Hepatocyte (in vitro differentiated cells): ENCODE data around the gene CASP6. TPM values are rescaled to one million over a fixed set of nuclear protein-coding genes. Genes with fewer than 3 reads are reported as not detected.

ENCODE experiments used
- DNase-seq: peaks from one replicate; pipeline ENCODE4 v3.0.0-alpha.2; 2016; ENCODE audit warnings: low spot score
- H2AFZ ChIP-seq: fragments of 200-600 bp; sonication (generic); 2 replicates; pipeline ENCODE4 v1.6.0; 2016; ENCODE audit warnings: antibody characterized with exemption, mild to moderate bottlenecking
- H3K27ac ChIP-seq: fragments of 200-600 bp; sonication (generic); 2 replicates; pipeline ENCODE4 v1.5.1; 2016; ENCODE audit warnings: mild to moderate bottlenecking
- H3K27me3 ChIP-seq: fragments of 200-600 bp; sonication (generic); 2 replicates; pipeline ENCODE4 v1.6.1; 2016
- H3K36me3 ChIP-seq: fragments of 200-600 bp; sonication (generic); replicated peaks from 2 replicates; pipeline ENCODE4 v1.5.1; 2016; ENCODE audit warnings: low read depth; ENCODE audit not compliant: insufficient read depth
- H3K4me1 ChIP-seq: fragments of 200-600 bp; sonication (generic); 2 replicates; pipeline ENCODE4 v1.5.1; 2016; ENCODE audit warnings: mild to moderate bottlenecking, moderate library complexity; ENCODE audit not compliant: insufficient read depth
- H3K4me2 ChIP-seq: fragments of 200-600 bp; sonication (generic); 2 replicates; pipeline ENCODE4 v1.6.0; 2016
- H3K4me3 ChIP-seq: fragments of 200-600 bp; sonication (generic); 2 replicates; pipeline ENCODE4 v1.5.1; 2016; ENCODE audit warnings: mild to moderate bottlenecking
- H3K79me2 ChIP-seq: fragments of 200-600 bp; sonication (generic); 2 replicates; pipeline ENCODE4 v1.6.0; 2017; ENCODE audit warnings: mild to moderate bottlenecking
- H3K9me2 ChIP-seq: fragments of 200-600 bp; sonication (generic); replicated peaks from 2 replicates; pipeline ENCODE4 v1.6.0; 2017; ENCODE audit warnings: mild to moderate bottlenecking; ENCODE audit not compliant: insufficient read depth
- H3K9me3 ChIP-seq: fragments of 200-600 bp; sonication (generic); 2 replicates; pipeline ENCODE4 v1.5.1; 2016; ENCODE audit warnings: low read depth, mild to moderate bottlenecking
- H4K20me1 ChIP-seq: fragments of 200-600 bp; sonication (generic); 2 replicates; pipeline ENCODE4 v1.6.0; 2016; ENCODE audit warnings: mild to moderate bottlenecking; ENCODE audit not compliant: insufficient read depth, poor library complexity, severe bottlenecking
- CTCF ChIP-seq: fragments of 200-600 bp; sonication (generic); IDR thresholded peaks from 2 replicates; pipeline ENCODE4 v1.5.1; 2016; ENCODE audit warnings: antibody characterized with exemption, mild to moderate bottlenecking; ENCODE audit not compliant: poor library complexity
- EZH2 ChIP-seq: fragments of 200-600 bp; sonication (generic); IDR thresholded peaks from 2 replicates; pipeline ENCODE4 v1.6.1; 2016; ENCODE audit warnings: antibody characterized with exemption, mild to moderate bottlenecking, borderline replicate concordance
- EZH2phosphoT487 ChIP-seq: fragments of 200-600 bp; sonication (generic); IDR thresholded peaks from one replicate; pipeline ENCODE4 v1.6.1; 2018; ENCODE audit warnings: antibody characterized with exemption, mild to moderate bottlenecking, low read depth, moderate library complexity; ENCODE audit not compliant: unreplicated experiment, severe bottlenecking
- WGBS: methylation state at CpG from one replicate; pipeline ENCODE4 v1.1.6; 2016; ENCODE audit warnings: low lambda C conversion rate; ENCODE audit errors: missing lambda C conversion rate; 5-methylcytosine and 5-hydroxymethylcytosine counted together
- polyA plus RNA-seq: library from polyadenylated mRNA; unstranded; fragments of >200 nt; fragmentation: Nextera tagmentation; extraction: Ambion mirVana; gene quantifications from 2 replicates; pipeline ENCODE4 v1.2.1, GENCODE V29; 2016
- total RNA-seq: library from RNA; depleted of rRNA; stranded (reverse); fragments of >200 nt; gene quantifications from 2 replicates; pipeline ENCODE4 v1.2.3, GENCODE V29; 2014

The CASP6 gene
- total and polyA plus RNA-seq, 2 experiments from 2014 or later = 78.4 to 83.4 TPM

- Histone ChIP-seq H3K27ac (no peak overlapping the region), H3K4me2 (no peak overlapping the region), H3K27me3 (no peaks in the 10 kb centered on the region), H3K79me2 (peaks cover 82% of the 10 kb centered on the region), H3K36me3 (no peaks in the 10 kb centered on the region), H3K9me2 (no peaks in the 10 kb centered on the region), H2AFZ (no peak overlapping the region), H3K9me3 (no peaks in the 10 kb centered on the region), H3K4me1 (no peaks in the 10 kb centered on the region), H4K20me1 (peaks cover 6% of the 10 kb centered on the region), H3K4me3 (no peak overlapping the region)
- no peak for DNase-seq
- whole genome bisulfite sequencing = 96% methylated on average over 6 of the region's 7 CpGs
- no peak for TF ChIP-seq EZH2phosphoT487
- no peak for TF ChIP-seq CTCF
- no peak for TF ChIP-seq EZH2
These were observed 17.8 kb upstream of the CASP6 start for GRCh38 chr4:109721033-109721432.

- Histone ChIP-seq H2AFZ (no peak overlapping the region), H3K4me2 (no peak overlapping the region), H3K27ac (no peak overlapping the region), H3K27me3 (no peaks in the 10 kb centered on the region), H3K79me2 (peaks cover 68% of the 10 kb centered on the region), H4K20me1 (peaks cover 6% of the 10 kb centered on the region), H3K36me3 (no peaks in the 10 kb centered on the region), H3K9me2 (no peaks in the 10 kb centered on the region), H3K4me3 (no peak overlapping the region), H3K9me3 (no peaks in the 10 kb centered on the region), H3K4me1 (no peaks in the 10 kb centered on the region)
- DNase-seq = no peak
- 96% methylated on average over 4 of the region's 4 CpGs for WGBS
- TF ChIP-seq EZH2 (no peak), CTCF (no peak), EZH2phosphoT487 (no peak)
These were observed 16.4 kb upstream of the CASP6 start for GRCh38 chr4:109719604-109720003.

- peaks cover 59% of the 10 kb centered on the region for H3K79me2 ChIP-seq
- no peaks in the 10 kb centered on the region for H3K4me1 ChIP-seq
- H3K9me3 ChIP-seq = no peaks in the 10 kb centered on the region
- no peak for DNase-seq
- H3K9me2 ChIP-seq = no peaks in the 10 kb centered on the region
- no peaks in the 10 kb centered on the region for H3K36me3 ChIP-seq
- no peak for TF ChIP-seq EZH2phosphoT487
- WGBS = 85% methylated on average over 1 of the region's 1 CpG
- H4K20me1 ChIP-seq = peaks cover 6% of the 10 kb centered on the region
- H2AFZ ChIP-seq = no peak overlapping the region
- H3K27me3 ChIP-seq = no peaks in the 10 kb centered on the region
- H3K4me3 ChIP-seq = no peak overlapping the region
- H3K27ac ChIP-seq = no peak overlapping the region
- H3K4me2 ChIP-seq = no peak overlapping the region
These were observed 15.5 kb upstream of the CASP6 start for GRCh38 chr4:109718759-109719158.

GRCh38 chr4:109713500-109713899 lies 10.3 kb upstream of the CASP6 start:
- Histone ChIP-seq H3K9me2 (no peaks in the 10 kb centered on the region), H3K4me1 (no peaks in the 10 kb centered on the region), H3K27ac (no peak overlapping the region), H3K9me3 (no peaks in the 10 kb centered on the region), H2AFZ (no peak overlapping the region), H3K79me2 (peaks cover 9% of the 10 kb centered on the region), H3K4me2 (no peak overlapping the region), H3K4me3 (no peak overlapping the region), H3K27me3 (no peaks in the 10 kb centered on the region), H3K36me3 (no peaks in the 10 kb centered on the region), H4K20me1 (peaks cover 6% of the 10 kb centered on the region)
- DNase-seq = no peak
- 90% methylated on average over 3 of the region's 3 CpGs for whole genome bisulfite sequencing
- no peak for TF ChIP-seq EZH2phosphoT487
